ENCODE results near the gene ATAD2B. TPM values are rescaled to one million over a fixed set of nuclear protein-coding genes. Genes with fewer than 3 reads are reported as not detected.
"Not testable (repeated sequence)": the region's sequence is repeated elsewhere in the genome, so short reads cannot be mapped to it uniquely, and the experiment has no call there.

Gene ATAD2B
- polyA plus RNA-seq, 1 of the 3 experiments (the other 2 are of a cell fraction) = 1.3 TPM

GRCh38 chr2:23953625-23954024 is 26.7 kb upstream of the ATAD2B start:
- H3K79me2 ChIP-seq (ENCODE audit: insufficient read depth) = peaks cover 80% of the 10 kb centered on the region
- no peak overlapping the region for H3K9ac ChIP-seq
- peaks cover 10% of the 10 kb centered on the region for H3F3A ChIP-seq (replicated peaks; ENCODE audit: insufficient read depth)
- CTCF ChIA-PET = interaction anchor here (1.2 to 1.6 kb wide), 3 partner anchors 27 to 130 kb away, joined by 4 read pairs; partner anchors contain the start of genes ATAD2B and TP53I3
- no peaks in the 10 kb centered on the region for H3K9me2 ChIP-seq
- H2AFZ ChIP-seq (ENCODE audit: low read depth) = no peak overlapping the region
- H4K20me1 ChIP-seq (ENCODE audit: insufficient read depth) = peaks cover 3% of the 10 kb centered on the region; the same call in 1 of the 2 replicates
- POLR2A ChIA-PET = no interaction called here
- H3K27ac ChIP-seq (ENCODE audit: low read depth in 2 of 2, low read length in 1 of 2) = 0 out of 4 replicates have a peak overlapping the region, but pooled peaks of 1 of the 2 experiments have one; percentile 6
- 0 out of 4 replicates have a peak, but pooled peaks cover 0 to 4% of the 10 kb centered on the region in 2 experiments for H3K4me1 ChIP-seq (ENCODE audit: control insufficient read depth in 1 of 2, insufficient read depth in 2 of 2, low read depth in 1 of 2, low read length in 1 of 2)
- no peak overlapping the region for H3K4me3 ChIP-seq (ENCODE audit: low read depth in 2 of 2, low read length in 1 of 2)
- H3K27me3 ChIP-seq (ENCODE audit: insufficient read depth) = no peaks in the 10 kb centered on the region
- TF ChIP-seq NFIC (IDR thresholded peaks at IDR 0.05; ENCODE audit: borderline replicate concordance) (no peak), PBX3 (IDR thresholded peaks at IDR 0.05) (no peak), IRF3 (IDR thresholded peaks at IDR 0.05; ENCODE audit: low read depth, low read length) (no peak), GATA2 (CRISPR knock-in tag; IDR thresholded peaks at IDR 0.05) (peak; percentile 38; the same call in 1 of the 2 replicates), MXI1 (IDR thresholded peaks at IDR 0.05; ENCODE audit: low read depth, low read length) (no peak; the same call in 1 of the 2 replicates)
- no peaks in the 10 kb centered on the region for H3K9me3 ChIP-seq
- no peak for DNase-seq
- H3K36me3 ChIP-seq (replicated peaks in 1 of 2; ENCODE audit: control insufficient read depth in 1 of 2, insufficient read depth in 2 of 2, low read length in 1 of 2) = peaks cover 0 to 15% of the 10 kb centered on the region in 2 experiments
- no peak overlapping the region for H3K4me2 ChIP-seq

DNA sequence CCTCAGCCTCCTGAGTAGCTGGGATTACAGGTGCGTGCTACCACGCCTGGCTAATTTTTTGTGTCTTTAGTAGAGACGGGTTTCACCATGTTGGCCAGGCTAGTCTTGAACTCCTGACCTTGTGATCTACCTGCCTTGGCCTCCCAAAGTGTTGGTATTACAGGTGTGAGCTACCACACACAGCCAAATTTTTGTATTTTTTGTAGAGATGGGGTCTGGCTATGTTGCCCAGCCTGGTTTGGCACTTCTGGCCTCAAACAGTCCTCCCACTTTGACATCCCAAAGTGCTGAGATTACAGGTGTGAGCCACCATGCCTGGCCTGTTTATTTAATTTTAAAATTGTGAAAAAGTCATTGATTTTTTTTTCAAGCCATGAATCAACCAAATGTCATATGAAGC is 25.6 kb upstream of the ATAD2B start:
- H3K36me3 ChIP-seq (replicated peaks in 1 of 2; ENCODE audit: control insufficient read depth in 1 of 2, insufficient read depth in 2 of 2, low read length in 1 of 2); H3K27ac ChIP-seq (ENCODE audit: low read depth in 2 of 2, low read length in 1 of 2); H2AFZ ChIP-seq (ENCODE audit: low read depth); H3K9me3 ChIP-seq; H4K20me1 ChIP-seq (ENCODE audit: insufficient read depth); H3K4me3 ChIP-seq (ENCODE audit: low read depth in 2 of 2, low read length in 1 of 2); H3K9ac ChIP-seq; H3K27me3 ChIP-seq (ENCODE audit: insufficient read depth); POLR2A ChIA-PET; DNase-seq; H3K9me2 ChIP-seq; H3K4me2 ChIP-seq; CTCF ChIA-PET; H3K4me1 ChIP-seq (ENCODE audit: control insufficient read depth in 1 of 2, insufficient read depth in 2 of 2, low read depth in 1 of 2, low read length in 1 of 2): not testable (repeated sequence)
- Histone ChIP-seq H3F3A (replicated peaks; ENCODE audit: insufficient read depth) (peaks cover 10% of the 10 kb centered on the region), H3K79me2 (ENCODE audit: insufficient read depth) (peaks cover 85% of the 10 kb centered on the region)
- 100% methylated on average over 3 of the region's 3 CpGs for WGBS (ENCODE audit: low lambda C conversion rate)

DNA sequence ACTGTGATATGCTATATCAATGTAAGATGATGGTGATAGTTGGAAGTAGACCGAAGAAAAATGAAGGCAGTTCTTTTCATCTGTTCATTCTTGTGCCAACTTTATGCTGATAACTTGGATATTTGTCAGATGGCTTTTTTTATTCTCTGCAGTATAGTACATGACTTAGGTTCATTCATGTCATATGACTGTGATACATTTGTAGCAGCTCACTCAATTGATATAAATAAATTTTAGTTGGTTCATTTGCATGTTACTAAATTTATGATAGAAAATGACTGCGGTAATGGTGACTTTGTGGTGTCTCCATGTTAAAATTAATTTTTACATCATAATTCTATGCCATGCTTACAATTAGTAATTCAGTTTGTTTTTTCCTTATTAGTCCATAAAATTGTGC is 20.4 kb upstream of the ATAD2B start:
- TF ChIP-seq RCOR1 (IDR thresholded peaks at IDR 0.05; ENCODE audit: low read length) (no peak), TAF1 (IDR thresholded peaks at IDR 0.05; ENCODE audit: borderline replicate concordance, low read depth, low read length) (no peak), USF2 (IDR thresholded peaks at IDR 0.05; ENCODE audit: borderline replicate concordance, low read depth, low read length) (no peak), TEAD4 (IDR thresholded peaks at IDR 0.05; ENCODE audit: borderline replicate concordance, insufficient read depth) (no peak), ELF1 (IDR thresholded peaks at IDR 0.05) (no peak), FOSL2 (IDR thresholded peaks at IDR 0.05; ENCODE audit: borderline replicate concordance, low read depth) (no peak), FOXJ3 (CRISPR knock-in tag; IDR thresholded peaks at IDR 0.05) (no peak)
- TF ChIP-seq, protein P1, sequence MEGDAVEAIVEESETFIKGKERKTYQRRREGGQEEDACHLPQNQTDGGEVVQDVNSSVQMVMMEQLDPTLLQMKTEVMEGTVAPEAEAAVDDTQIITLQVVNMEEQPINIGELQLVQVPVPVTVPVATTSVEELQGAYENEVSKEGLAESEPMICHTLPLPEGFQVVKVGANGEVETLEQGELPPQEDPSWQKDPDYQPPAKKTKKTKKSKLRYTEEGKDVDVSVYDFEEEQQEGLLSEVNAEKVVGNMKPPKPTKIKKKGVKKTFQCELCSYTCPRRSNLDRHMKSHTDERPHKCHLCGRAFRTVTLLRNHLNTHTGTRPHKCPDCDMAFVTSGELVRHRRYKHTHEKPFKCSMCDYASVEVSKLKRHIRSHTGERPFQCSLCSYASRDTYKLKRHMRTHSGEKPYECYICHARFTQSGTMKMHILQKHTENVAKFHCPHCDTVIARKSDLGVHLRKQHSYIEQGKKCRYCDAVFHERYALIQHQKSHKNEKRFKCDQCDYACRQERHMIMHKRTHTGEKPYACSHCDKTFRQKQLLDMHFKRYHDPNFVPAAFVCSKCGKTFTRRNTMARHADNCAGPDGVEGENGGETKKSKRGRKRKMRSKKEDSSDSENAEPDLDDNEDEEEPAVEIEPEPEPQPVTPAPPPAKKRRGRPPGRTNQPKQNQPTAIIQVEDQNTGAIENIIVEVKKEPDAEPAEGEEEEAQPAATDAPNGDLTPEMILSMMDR (IDR thresholded peaks at IDR 0.05) = no peak
- Histone ChIP-seq H3K79me2 (ENCODE audit: insufficient read depth) (peaks cover 91% of the 10 kb centered on the region), H3K9me3 (no peaks in the 10 kb centered on the region), H3K36me3 (replicated peaks in 1 of 2; ENCODE audit: control insufficient read depth in 1 of 2, insufficient read depth in 2 of 2, low read length in 1 of 2) (peaks cover 2 to 5% of the 10 kb centered on the region in 2 experiments), H3K9ac (no peak overlapping the region), H3K9me2 (no peaks in the 10 kb centered on the region), H3K4me1 (ENCODE audit: control insufficient read depth in 1 of 2, insufficient read depth in 2 of 2, low read depth in 1 of 2, low read length in 1 of 2) (peaks cover 3 to 15% of the 10 kb centered on the region in 2 experiments; a peak in 2 of 4 replicates), H3K4me2 (no peak overlapping the region), H3F3A (replicated peaks; ENCODE audit: insufficient read depth) (peaks cover 3% of the 10 kb centered on the region), H3K27me3 (ENCODE audit: insufficient read depth) (no peaks in the 10 kb centered on the region), H4K20me1 (ENCODE audit: insufficient read depth) (0 out of 2 replicates have a peak, but pooled peaks cover 7% of the 10 kb centered on the region), H3K27ac (ENCODE audit: low read depth in 2 of 2, low read length in 1 of 2) (no peak overlapping the region), H2AFZ (ENCODE audit: low read depth) (no peak overlapping the region), H3K4me3 (ENCODE audit: low read depth in 2 of 2, low read length in 1 of 2) (no peak overlapping the region)
- no peak for DNase-seq
- ChIA-PET CTCF (no interaction called here), POLR2A (no interaction called here)
- 95% methylated on average over 2 of the region's 2 CpGs for WGBS (ENCODE audit: low lambda C conversion rate)
